Measurements from ENCODE around the gene RAB2B.

RAB2B gene

DNA sequence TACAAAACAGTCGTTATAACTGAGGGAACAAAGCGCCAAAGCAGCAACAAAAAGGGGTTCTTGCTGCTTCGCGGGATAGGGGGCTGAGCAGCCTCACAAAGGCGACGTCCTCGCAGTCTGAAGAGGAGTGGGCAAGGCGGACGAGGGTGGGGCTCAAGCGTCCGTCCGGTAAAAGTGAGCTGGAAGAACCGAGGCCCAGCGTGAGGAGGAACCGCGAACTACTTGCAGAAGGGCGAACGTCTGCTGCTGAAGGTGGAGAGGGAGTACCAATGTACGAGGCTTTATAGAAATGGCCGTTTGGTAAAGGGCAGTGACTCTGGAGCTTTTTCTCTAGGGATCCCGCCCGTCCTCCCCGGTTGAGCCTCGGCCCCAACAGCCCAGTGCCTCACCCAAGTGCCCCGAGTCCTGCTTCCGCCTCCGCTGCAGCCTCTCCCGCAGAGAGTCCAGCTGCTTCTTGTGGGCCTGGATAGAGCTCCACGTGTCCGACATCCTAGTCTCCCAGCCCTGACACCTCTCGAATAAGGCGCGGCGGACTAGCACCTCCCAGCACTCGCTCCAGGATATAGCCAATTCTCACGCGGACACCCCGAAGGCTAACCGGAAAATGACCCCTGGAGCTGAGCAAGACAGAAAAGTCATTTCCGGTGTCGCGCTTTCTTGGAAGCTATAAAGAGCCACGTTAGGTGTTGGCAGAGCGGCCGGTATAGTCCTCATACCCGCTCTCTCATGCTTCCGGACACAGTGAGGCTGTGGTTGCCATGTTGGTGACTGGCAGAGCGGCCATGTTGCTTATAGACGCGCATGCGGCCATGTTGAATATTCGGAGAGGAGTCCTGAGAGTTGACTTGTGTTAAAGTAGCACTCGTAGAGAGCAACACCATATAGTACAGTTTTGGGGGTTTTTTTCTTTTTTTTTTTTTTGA, 34.2 kb upstream of the RAB2B start, which contains the start of gene METTL3:
Gene METTL3, minus strand, starts transcription at position 606 of the 923 bp plus-strand sequence. Its CDS starts 117 bp downstream, at position 489.
- Histone ChIP-seq H3K4me3 (ENCODE audit: extremely low read depth, insufficient read depth, low read length, poor library complexity, severe bottlenecking) (peak within 1 kb of the TSS; percentile 96), H3K4me1 (ENCODE audit: control insufficient read depth, insufficient read depth, low read length, poor library complexity, severe bottlenecking) (peaks cover 10% of the 10 kb centered on the region), H3K36me3 (ENCODE audit: control insufficient read depth, insufficient read depth, low read length) (peaks cover 33% of the 10 kb centered on the region), H3K9me3 (ENCODE audit: control insufficient read depth, low read length) (peaks cover 3% of the 10 kb centered on the region), H3K27ac (ENCODE audit: low read depth, low read length, severe bottlenecking) (peak within 1 kb of the TSS; percentile 86)
- 0% methylated on average over 36 to 43 of the region's 53 CpGs for WGBS, 2 experiments (ENCODE audit: insufficient coverage in 2 of 2)

DNA sequence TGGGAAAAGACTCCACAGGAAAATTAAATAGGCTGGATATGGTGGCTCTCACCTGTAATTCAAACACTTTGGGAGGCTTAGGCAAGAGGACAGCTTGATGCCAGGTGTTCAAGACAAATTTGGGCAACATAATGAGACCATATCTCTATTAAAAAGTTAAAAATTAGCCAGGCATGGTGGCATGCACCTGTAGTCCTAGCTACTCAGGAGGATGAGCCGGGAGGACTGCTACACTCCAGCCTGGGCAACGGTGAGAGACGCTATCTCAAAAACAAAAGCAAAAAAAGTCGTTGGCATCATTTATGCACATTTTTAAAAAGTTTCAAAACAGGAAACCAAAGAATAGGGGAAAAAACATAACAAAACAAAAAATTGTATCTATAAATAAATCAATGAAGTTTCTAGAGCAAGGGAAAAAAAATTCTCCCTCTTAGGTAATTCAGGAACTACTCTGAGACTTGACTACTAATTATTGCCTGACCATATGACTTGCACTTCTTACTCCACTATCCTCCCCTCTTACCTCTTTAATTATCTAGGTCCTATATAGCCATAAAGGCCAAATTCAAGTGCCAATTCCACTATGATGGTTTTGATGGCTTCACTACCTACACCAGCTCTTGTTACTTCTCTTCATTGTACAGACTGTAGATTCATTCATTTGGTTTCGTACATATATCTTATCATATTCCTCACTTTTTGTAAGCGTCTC, 32.8 kb upstream of the RAB2B start:
- H3K4me1 ChIP-seq (ENCODE audit: control insufficient read depth, insufficient read depth, low read length, poor library complexity, severe bottlenecking): peaks cover 10% of the 10 kb centered on the region
- peak overlapping the region; percentile 96 for H3K4me3 ChIP-seq (ENCODE audit: extremely low read depth, insufficient read depth, low read length, poor library complexity, severe bottlenecking)
- no peak overlapping the region for H3K27ac ChIP-seq (ENCODE audit: low read depth, low read length, severe bottlenecking)
- H3K36me3 ChIP-seq (ENCODE audit: control insufficient read depth, insufficient read depth, low read length): peaks cover 41% of the 10 kb centered on the region
- H3K9me3 ChIP-seq (ENCODE audit: control insufficient read depth, low read length): peaks cover 3% of the 10 kb centered on the region
- WGBS, 2 experiments (ENCODE audit: insufficient coverage in 2 of 2): 94 to 100% methylated on average over 2 to 3 of the region's 6 CpGs

GRCh38 chr14:21506557-21506956, 29.8 kb upstream of the RAB2B start:
- no peak overlapping the region for H3K27ac ChIP-seq (ENCODE audit: low read depth, low read length, severe bottlenecking)
- H3K4me1 ChIP-seq (ENCODE audit: control insufficient read depth, insufficient read depth, low read length, poor library complexity, severe bottlenecking): peaks cover 10% of the 10 kb centered on the region
- peaks cover 70% of the 10 kb centered on the region for H3K36me3 ChIP-seq (ENCODE audit: control insufficient read depth, insufficient read depth, low read length)
- WGBS, 2 experiments (ENCODE audit: insufficient coverage in 2 of 2): 83% methylated on average over 1 of the region's 2 CpGs; no CpG with 5 or more reads in 1 of the 2 experiments
- H3K4me3 ChIP-seq (ENCODE audit: extremely low read depth, insufficient read depth, low read length, poor library complexity, severe bottlenecking): no peak overlapping the region
- no peaks in the 10 kb centered on the region for H3K9me3 ChIP-seq (ENCODE audit: control insufficient read depth, low read length)

DNA sequence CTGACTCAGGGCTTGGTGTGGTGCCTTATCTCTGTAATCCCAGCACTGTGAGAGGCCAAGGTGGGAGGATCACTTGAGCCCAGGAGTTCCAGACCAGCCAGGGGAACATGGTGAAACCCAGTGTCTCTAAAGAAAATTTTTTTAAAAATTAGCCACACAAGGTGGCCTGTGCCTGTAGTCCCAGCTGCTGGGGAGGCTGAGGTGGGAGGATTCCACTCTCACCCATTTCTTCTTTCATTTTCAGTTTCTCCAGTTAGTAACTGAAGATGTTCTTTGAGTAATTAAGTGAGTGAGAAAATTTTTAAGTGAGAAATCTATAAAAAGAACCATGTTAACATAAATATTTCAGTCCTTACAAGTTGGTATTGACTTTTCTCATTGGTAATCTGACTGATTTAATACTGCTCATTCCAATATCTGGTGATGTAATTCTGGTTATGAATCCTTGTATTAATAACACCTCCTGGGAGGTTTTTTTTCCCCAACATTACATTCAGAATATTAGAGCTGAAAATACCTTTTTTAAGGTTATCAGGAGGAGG, 28.3 kb upstream of the RAB2B start:
- peaks cover 10% of the 10 kb centered on the region for H3K4me1 ChIP-seq (ENCODE audit: control insufficient read depth, insufficient read depth, low read length, poor library complexity, severe bottlenecking)
- H3K27ac ChIP-seq (ENCODE audit: low read depth, low read length, severe bottlenecking): no peak overlapping the region
- peaks cover 84% of the 10 kb centered on the region for H3K36me3 ChIP-seq (ENCODE audit: control insufficient read depth, insufficient read depth, low read length)
- no peaks in the 10 kb centered on the region for H3K9me3 ChIP-seq (ENCODE audit: control insufficient read depth, low read length)
- no peak overlapping the region for H3K4me3 ChIP-seq (ENCODE audit: extremely low read depth, insufficient read depth, low read length, poor library complexity, severe bottlenecking)

GRCh38 chr14:21503376-21503775, 26.6 kb upstream of the RAB2B start:
- WGBS, 2 experiments (ENCODE audit: insufficient coverage in 2 of 2): 96 to 100% methylated on average over 2 to 3 of the region's 4 CpGs
- no peaks in the 10 kb centered on the region for H3K9me3 ChIP-seq (ENCODE audit: control insufficient read depth, low read length)
- H3K36me3 ChIP-seq (ENCODE audit: control insufficient read depth, insufficient read depth, low read length): peaks cover 89% of the 10 kb centered on the region
- no peak overlapping the region for H3K27ac ChIP-seq (ENCODE audit: low read depth, low read length, severe bottlenecking)
- H3K4me3 ChIP-seq (ENCODE audit: extremely low read depth, insufficient read depth, low read length, poor library complexity, severe bottlenecking): no peak overlapping the region
- H3K4me1 ChIP-seq (ENCODE audit: control insufficient read depth, insufficient read depth, low read length, poor library complexity, severe bottlenecking): peaks cover 4% of the 10 kb centered on the region

- Histone ChIP-seq H3K36me3 (ENCODE audit: control insufficient read depth, insufficient read depth, low read length) (peaks cover 92% of the 10 kb centered on the region), H3K27ac (ENCODE audit: low read depth, low read length, severe bottlenecking) (no peak overlapping the region), H3K4me3 (ENCODE audit: extremely low read depth, insufficient read depth, low read length, poor library complexity, severe bottlenecking) (no peak overlapping the region), H3K9me3 (ENCODE audit: control insufficient read depth, low read length) (no peaks in the 10 kb centered on the region), H3K4me1 (ENCODE audit: control insufficient read depth, insufficient read depth, low read length, poor library complexity, severe bottlenecking) (peaks cover 4% of the 10 kb centered on the region)
- WGBS, 2 experiments (ENCODE audit: insufficient coverage in 2 of 2): 91 to 97% methylated on average over 2 to 5 of the region's 5 CpGs
Observed at GRCh38 chr14:21501568-21501967, 24.8 kb upstream of the RAB2B start.

DNA sequence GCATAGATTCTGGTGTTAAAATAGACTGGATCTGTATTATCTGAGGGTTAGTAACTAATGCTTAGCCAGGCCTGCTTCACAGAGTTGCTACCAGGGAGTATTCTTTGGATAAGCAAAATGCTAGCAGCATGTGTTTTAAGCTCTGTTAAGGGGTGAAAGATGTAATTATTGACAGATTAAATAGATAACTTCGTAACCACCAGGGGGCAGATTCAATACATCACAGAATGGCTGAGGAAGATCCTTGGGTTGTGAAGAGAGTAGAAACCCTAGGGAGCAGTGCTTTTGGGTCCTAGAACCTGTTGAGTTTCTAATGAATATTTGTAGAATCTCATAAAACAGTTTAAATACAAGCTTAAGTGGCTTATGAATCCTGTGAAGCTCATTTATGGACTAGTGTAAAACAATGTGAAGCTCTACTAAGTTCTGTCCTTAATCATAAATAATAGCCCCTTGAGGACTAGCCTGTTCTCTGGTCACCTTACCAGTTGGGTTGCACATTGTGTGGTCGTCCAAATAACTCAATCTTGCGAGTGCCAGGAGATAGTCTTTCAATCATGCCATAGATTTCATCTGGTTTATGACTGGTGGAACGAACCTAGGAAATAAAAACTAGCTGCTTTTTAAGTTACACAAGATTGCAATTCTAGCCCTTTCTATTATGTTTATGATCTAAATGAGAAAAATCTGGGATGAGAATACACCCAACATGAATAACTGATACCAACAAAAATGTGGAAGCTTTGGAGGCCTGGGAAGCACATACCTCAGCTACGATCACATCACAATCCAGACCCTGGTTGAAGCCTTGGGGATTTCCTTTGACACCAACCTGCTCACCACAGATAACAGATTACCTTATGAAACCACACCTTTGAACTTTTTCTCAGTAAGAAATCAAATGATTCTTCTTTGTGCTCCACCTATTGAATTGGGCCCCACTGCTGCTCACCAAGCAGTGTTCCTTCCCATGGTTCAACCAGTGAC, 22.1 kb upstream of the RAB2B start:
- H3K9me3 ChIP-seq (ENCODE audit: control insufficient read depth, low read length): no peaks in the 10 kb centered on the region
- H3K4me3 ChIP-seq (ENCODE audit: extremely low read depth, insufficient read depth, low read length, poor library complexity, severe bottlenecking): no peak overlapping the region
- H3K36me3 ChIP-seq (ENCODE audit: control insufficient read depth, insufficient read depth, low read length): peaks cover 94% of the 10 kb centered on the region
- WGBS, 2 experiments (ENCODE audit: insufficient coverage in 2 of 2): 77 to 94% methylated on average over 4 to 5 of the region's 5 CpGs
- H3K27ac ChIP-seq (ENCODE audit: low read depth, low read length, severe bottlenecking): peak overlapping the region; percentile 39
- H3K4me1 ChIP-seq (ENCODE audit: control insufficient read depth, insufficient read depth, low read length, poor library complexity, severe bottlenecking): peaks cover 9% of the 10 kb centered on the region

DNA sequence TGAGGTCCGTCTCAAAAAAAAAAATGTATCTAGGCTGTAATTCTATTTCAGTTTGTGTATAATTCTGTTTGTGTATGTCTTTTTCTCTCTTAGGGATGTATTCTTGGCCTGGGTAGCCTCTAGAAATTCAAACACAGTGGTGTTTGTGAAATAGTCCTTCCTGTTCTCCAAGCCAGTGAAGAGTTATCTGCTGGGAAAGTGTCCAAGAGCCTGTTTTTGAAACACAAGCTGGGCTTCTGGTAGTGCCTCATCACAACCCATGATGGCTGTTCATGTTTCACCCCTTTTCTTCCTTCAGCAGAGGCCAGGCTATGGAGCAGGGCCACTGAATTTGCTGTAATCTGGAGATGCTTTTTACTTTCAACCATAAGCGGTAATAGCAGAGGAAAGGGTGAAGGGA, 19.7 kb upstream of the RAB2B start:
- H3K36me3 ChIP-seq (ENCODE audit: control insufficient read depth, insufficient read depth, low read length): peaks cover 89% of the 10 kb centered on the region
- no peak overlapping the region for H3K27ac ChIP-seq (ENCODE audit: low read depth, low read length, severe bottlenecking)
- no peaks in the 10 kb centered on the region for H3K9me3 ChIP-seq (ENCODE audit: control insufficient read depth, low read length)
- 89 to 90% methylated on average over 2 of the region's 2 CpGs for whole genome bisulfite sequencing, 2 experiments (ENCODE audit: insufficient coverage in 2 of 2)
- no peak overlapping the region for H3K4me3 ChIP-seq (ENCODE audit: extremely low read depth, insufficient read depth, low read length, poor library complexity, severe bottlenecking)
- H3K4me1 ChIP-seq (ENCODE audit: control insufficient read depth, insufficient read depth, low read length, poor library complexity, severe bottlenecking): peaks cover 9% of the 10 kb centered on the region

GRCh38 chr14:21494902-21495762, 18.4 kb upstream of the RAB2B start:
- WGBS, 2 experiments (ENCODE audit: insufficient coverage in 2 of 2): 40% methylated on average over 1 of the region's 2 CpGs; no CpG with 5 or more reads in 1 of the 2 experiments
- peaks cover 89% of the 10 kb centered on the region for H3K36me3 ChIP-seq (ENCODE audit: control insufficient read depth, insufficient read depth, low read length)
- H3K4me1 ChIP-seq (ENCODE audit: control insufficient read depth, insufficient read depth, low read length, poor library complexity, severe bottlenecking): peaks cover 9% of the 10 kb centered on the region
- no peak overlapping the region for H3K4me3 ChIP-seq (ENCODE audit: extremely low read depth, insufficient read depth, low read length, poor library complexity, severe bottlenecking)
- H3K9me3 ChIP-seq (ENCODE audit: control insufficient read depth, low read length): no peaks in the 10 kb centered on the region
- peak overlapping the region; percentile 16 for H3K27ac ChIP-seq (ENCODE audit: low read depth, low read length, severe bottlenecking)
